NCI-H1417 treated with DMSO at 0.1 percent for 48 hours (cell line): ENCODE results near the gene RORB.

ENCODE experiments used
- DNase-seq: peaks from one replicate; lab custom pipeline; 2025; lab: John Stamatoyannopoulos, UW

Gene RORB

GRCh38 chr9:74598874-74599273, 101.7 kb downstream of the RORB start:
- DNase-seq: no peak

GRCh38 chr9:74609671-74610405, 112.7 kb downstream of the RORB start:
- DNase-seq: no peak

GRCh38 chr9:74610523-74611061, 113.5 kb downstream of the RORB start:
- DNase-seq: no peak

- DNase-seq: no peak
Observed at GRCh38 chr9:74630228-74630627, 133.1 kb downstream of the RORB start.

- DNase-seq: no peak
Observed at GRCh38 chr9:74639112-74639511, 142.0 kb downstream of the RORB start.

GRCh38 chr9:74642376-74642775, 145.2 kb downstream of the RORB start:
- DNase-seq: no peak

- no peak for DNase-seq
Observed at GRCh38 chr9:74643303-74643923, 146.3 kb downstream of the RORB start.

GRCh38 chr9:74644023-74644422, 146.9 kb downstream of the RORB start:
- DNase-seq: no peak

- no peak for DNase-seq
Observed at GRCh38 chr9:74645007-74645639, 148.0 kb downstream of the RORB start.

GRCh38 chr9:74653410-74654080, 156.4 kb downstream of the RORB start:
- no peak for DNase-seq

GRCh38 chr9:74662674-74663073, 165.5 kb downstream of the RORB start:
- DNase-seq: no peak

- no peak for DNase-seq
Observed at GRCh38 chr9:74663439-74663838, 166.3 kb downstream of the RORB start.

- no peak for DNase-seq
Observed at GRCh38 chr9:74666625-74667316, 169.6 kb downstream of the RORB start.

- no peak for DNase-seq
Observed at GRCh38 chr9:74672237-74672636, 175.1 kb downstream of the RORB start.

GRCh38 chr9:74674077-74674476, 176.9 kb downstream of the RORB start:
- DNase-seq: no peak

GRCh38 chr9:74681906-74682305, 184.8 kb downstream of the RORB start:
- DNase-seq: no peak

- no peak for DNase-seq
Observed at GRCh38 chr9:74683322-74683721, 186.2 kb downstream of the RORB start.

GRCh38 chr9:74691058-74691457, 193.9 kb downstream of the RORB start:
- no peak for DNase-seq

- DNase-seq: no peak
Observed at GRCh38 chr9:74696520-74696919, 199.4 kb downstream of the RORB start.

- no peak for DNase-seq
Observed at GRCh38 chr9:74697535-74697934, 200.4 kb downstream of the RORB start.

- no peak for DNase-seq
Observed at GRCh38 chr9:74711341-74711740, 214.2 kb downstream of the RORB start.

- no peak for DNase-seq
Observed at GRCh38 chr9:74718709-74719108, 221.6 kb downstream of the RORB start.
